HEK293T (cell line): Measurements from ENCODE around the gene PITPNM1.
"Not testable (repeated sequence)": the region's sequence is repeated elsewhere in the genome, so short reads cannot be mapped to it uniquely, and the experiment has no call there.

ENCODE experiments used
- CTCF ChIA-PET: fragments of 350-600 bp; formaldehyde crosslinking; extraction: SDS; loops from one replicate; lab custom pipeline; 2021; ENCODE audit warnings: antibody characterized with exemption, inconsistent platforms; lab: Yijun Ruan, JAX
- POLR2A ChIA-PET: fragments of 350-600 bp; formaldehyde crosslinking; extraction: SDS; loops from one replicate; lab custom pipeline; 2020; ENCODE audit warnings: antibody characterized with exemption, inconsistent platforms; lab: Yijun Ruan, JAX
- DNase-seq: peaks from one replicate; pipeline ENCODE4 v3.0.0; 2012; ENCODE audit warnings: mixed read lengths; ENCODE audit errors: extremely low spot score
- ARNT ChIP-seq: fragments of 450-650 bp; IDR thresholded peaks from 2 replicates; pipeline ENCODE4 v1.6.1; 2017; ENCODE audit warnings: mild to moderate bottlenecking
- BHLHE40 ChIP-seq: fragments of 450-650 bp; IDR thresholded peaks from 2 replicates; pipeline ENCODE4 v1.6.1; 2016; ENCODE audit warnings: mild to moderate bottlenecking, moderate library complexity, borderline replicate concordance
- CTBP1 ChIP-seq: fragments of 450-650 bp; IDR thresholded peaks from 2 replicates; pipeline ENCODE4 v1.6.1; 2016; ENCODE audit warnings: borderline replicate concordance
- ELF4 ChIP-seq: fragments of 450-650 bp; IDR thresholded peaks from 2 replicates; pipeline ENCODE4 v1.6.1; 2017; ENCODE audit warnings: antibody characterized with exemption
- FOXA1 ChIP-seq: fragments of 450-650 bp; IDR thresholded peaks from 2 replicates; pipeline ENCODE4 v1.6.1; 2016; ENCODE audit warnings: mild to moderate bottlenecking
- FOXK2 ChIP-seq: fragments of 450-650 bp; IDR thresholded peaks from 2 replicates; pipeline ENCODE4 v1.6.1; 2016; ENCODE audit warnings: mild to moderate bottlenecking
- FOXM1 ChIP-seq: fragments of 450-650 bp; IDR thresholded peaks from 2 replicates; pipeline ENCODE4 v1.6.1; 2017; ENCODE audit warnings: mild to moderate bottlenecking, borderline replicate concordance
- HDGF ChIP-seq: fragments of 450-650 bp; IDR thresholded peaks from 2 replicates; pipeline ENCODE4 v1.6.1; 2017; ENCODE audit warnings: antibody characterized with exemption, borderline replicate concordance
- L3MBTL2 ChIP-seq: fragments of 450-650 bp; conservative IDR thresholded peaks from 2 replicates; pipeline ENCODE4 v1.6.1; 2016; ENCODE audit warnings: mild to moderate bottlenecking
- LEF1 ChIP-seq: fragments of 450-650 bp; IDR thresholded peaks from 2 replicates; pipeline ENCODE4 v1.6.1; 2017; ENCODE audit warnings: mild to moderate bottlenecking, borderline replicate concordance
- NFRKB ChIP-seq: fragments of 450-650 bp; IDR thresholded peaks from 2 replicates; pipeline ENCODE4 v1.6.1; 2016; ENCODE audit warnings: mild to moderate bottlenecking, moderate library complexity
- SP1 ChIP-seq: fragments of 450-650 bp; IDR thresholded peaks from 2 replicates; pipeline ENCODE4 v1.6.1; 2017
- SUZ12 ChIP-seq: fragments of 450-650 bp; IDR thresholded peaks from 2 replicates; pipeline ENCODE4 v1.6.1; 2016; ENCODE audit warnings: mild to moderate bottlenecking
- TARDBP ChIP-seq: fragments of 450-650 bp; IDR thresholded peaks from 2 replicates; pipeline ENCODE4 v1.6.1; 2016
- ZNF384 ChIP-seq: fragments of 450-650 bp; IDR thresholded peaks from 2 replicates; pipeline ENCODE4 v1.6.1; 2016
- TF ChIP-seq, protein P1 (sequence below): fragments of 450-650 bp; IDR thresholded peaks from 2 replicates; pipeline ENCODE4 v1.6.1; 2016

PITPNM1 gene

DNA sequence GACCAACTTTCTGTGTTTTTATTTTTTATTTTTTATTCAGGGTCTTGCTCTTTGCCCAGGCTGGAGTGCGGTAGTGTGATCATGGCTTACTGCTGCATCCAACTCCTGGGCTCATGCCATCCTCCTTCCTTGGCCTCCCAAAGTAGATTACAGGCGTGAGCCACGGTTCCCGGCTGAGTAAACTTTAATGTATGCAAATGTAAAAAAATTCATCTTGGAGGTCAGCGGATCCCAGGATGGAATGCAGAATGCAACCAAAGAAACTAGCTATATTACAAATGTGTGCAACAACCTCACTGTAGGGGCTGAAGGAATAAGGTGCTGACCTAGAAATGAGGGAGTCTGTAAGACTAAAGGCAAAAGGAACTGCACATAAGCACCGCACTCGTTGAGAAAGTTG lies 9.0 kb upstream of the PITPNM1 start:
- DNase-seq, result no peak
- TF ChIP-seq CTBP1, result no peak
- TF ChIP-seq ARNT, result no peak
- TF ChIP-seq L3MBTL2, result no peak
- TF ChIP-seq FOXA1, result no peak
- CTCF ChIA-PET, result no interaction called here
- POLR2A ChIA-PET, result no interaction called here

DNA sequence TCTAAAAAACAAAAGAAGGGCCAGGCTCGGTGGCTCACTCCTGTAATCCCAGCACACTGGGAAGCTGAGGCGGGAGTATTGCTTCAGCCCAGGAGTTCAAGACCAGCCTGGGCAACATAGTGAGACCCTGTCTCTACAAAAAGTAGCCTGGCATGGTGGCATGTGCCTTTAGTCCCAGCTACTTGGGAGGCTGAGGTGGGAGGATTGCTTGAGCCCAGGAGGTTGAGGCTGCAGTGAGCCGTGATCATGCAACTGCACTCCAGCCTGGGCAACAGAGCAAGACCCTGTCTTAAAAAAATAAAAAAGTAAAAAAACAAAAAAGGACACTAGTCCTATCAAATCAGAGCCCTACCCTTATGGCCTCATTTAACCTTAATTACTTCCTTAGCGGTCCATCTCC lies 6.4 kb upstream of the PITPNM1 start:
- CTCF ChIA-PET, DNase-seq, POLR2A ChIA-PET: not testable (repeated sequence)

DNA sequence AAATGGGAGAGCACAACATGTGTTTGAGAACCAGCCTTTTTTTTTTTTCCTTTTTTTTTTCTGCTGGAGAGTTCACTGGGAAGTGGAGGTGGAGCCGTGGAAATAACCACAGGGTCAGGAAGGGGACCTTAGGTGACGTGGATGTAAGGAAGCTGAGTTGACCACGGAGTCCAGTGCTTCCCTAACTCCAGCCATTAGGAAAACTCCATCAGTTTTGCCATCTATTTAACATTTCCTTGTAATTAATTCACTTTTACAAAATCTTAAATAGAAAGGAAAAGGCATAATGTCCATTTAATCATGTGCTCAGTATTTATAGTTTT lies 4.8 kb upstream of the PITPNM1 start:
- ChIA-PET POLR2A (no interaction called here), CTCF (no interaction called here)
- DNase-seq, result no peak
- TF ChIP-seq SP1 (no peak), HDGF (no peak), FOXK2 (no peak), LEF1 (no peak), NFRKB (no peak), ELF4 (no peak), CTBP1 (no peak), BHLHE40 (no peak), L3MBTL2 (no peak), FOXA1 (no peak), SUZ12 (no peak), TARDBP (no peak), ZNF384 (no peak), FOXM1 (no peak), ARNT (no peak)
- TF ChIP-seq, protein P1, sequence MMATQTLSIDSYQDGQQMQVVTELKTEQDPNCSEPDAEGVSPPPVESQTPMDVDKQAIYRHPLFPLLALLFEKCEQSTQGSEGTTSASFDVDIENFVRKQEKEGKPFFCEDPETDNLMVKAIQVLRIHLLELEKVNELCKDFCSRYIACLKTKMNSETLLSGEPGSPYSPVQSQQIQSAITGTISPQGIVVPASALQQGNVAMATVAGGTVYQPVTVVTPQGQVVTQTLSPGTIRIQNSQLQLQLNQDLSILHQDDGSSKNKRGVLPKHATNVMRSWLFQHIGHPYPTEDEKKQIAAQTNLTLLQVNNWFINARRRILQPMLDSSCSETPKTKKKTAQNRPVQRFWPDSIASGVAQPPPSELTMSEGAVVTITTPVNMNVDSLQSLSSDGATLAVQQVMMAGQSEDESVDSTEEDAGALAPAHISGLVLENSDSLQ, result no peak

DNA sequence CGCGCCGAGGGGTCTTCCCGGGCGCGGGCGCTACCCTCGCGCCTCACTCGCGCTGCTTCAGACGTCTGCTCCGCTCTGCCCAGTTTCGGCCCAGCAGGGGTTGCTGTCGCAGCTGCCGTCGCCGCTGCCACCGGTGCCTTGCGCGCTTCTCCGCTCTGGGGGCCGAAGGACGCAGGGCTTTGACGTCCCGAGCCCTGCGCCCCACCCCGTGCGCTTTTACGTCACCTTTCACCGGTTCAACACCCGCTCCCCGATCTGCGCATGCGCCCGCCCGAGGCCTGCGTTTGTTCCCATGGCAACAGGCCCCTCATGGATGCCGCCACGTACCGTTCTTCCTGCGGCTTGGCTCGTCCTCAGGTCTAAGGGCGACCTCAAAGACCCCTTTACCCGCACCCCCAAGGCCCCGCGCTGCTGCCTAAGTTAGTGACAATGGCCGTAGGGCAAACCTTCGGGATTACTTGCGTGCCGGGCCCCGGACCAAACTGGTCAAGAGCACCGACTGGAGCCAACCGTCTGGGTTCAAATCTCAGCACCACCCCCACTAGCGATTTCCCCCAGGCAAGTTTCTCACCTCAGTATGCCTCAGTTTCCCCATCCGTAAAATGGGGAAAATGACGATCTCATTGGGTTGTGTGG lies 3.4 kb upstream of the PITPNM1 start:
- CTCF ChIA-PET, result no interaction called here
- TF ChIP-seq L3MBTL2, result peak; percentile 9; the same call in 1 of the 2 replicates
- TF ChIP-seq BHLHE40, result no peak
- no peak for TF ChIP-seq LEF1
- peak; percentile 99 for DNase-seq
- POLR2A ChIA-PET, result interaction anchor here (1.0 kb wide), 1 partner anchor 65 kb away, joined by 3 read pairs; the partner anchor contains the start of gene CORO1B

DNA sequence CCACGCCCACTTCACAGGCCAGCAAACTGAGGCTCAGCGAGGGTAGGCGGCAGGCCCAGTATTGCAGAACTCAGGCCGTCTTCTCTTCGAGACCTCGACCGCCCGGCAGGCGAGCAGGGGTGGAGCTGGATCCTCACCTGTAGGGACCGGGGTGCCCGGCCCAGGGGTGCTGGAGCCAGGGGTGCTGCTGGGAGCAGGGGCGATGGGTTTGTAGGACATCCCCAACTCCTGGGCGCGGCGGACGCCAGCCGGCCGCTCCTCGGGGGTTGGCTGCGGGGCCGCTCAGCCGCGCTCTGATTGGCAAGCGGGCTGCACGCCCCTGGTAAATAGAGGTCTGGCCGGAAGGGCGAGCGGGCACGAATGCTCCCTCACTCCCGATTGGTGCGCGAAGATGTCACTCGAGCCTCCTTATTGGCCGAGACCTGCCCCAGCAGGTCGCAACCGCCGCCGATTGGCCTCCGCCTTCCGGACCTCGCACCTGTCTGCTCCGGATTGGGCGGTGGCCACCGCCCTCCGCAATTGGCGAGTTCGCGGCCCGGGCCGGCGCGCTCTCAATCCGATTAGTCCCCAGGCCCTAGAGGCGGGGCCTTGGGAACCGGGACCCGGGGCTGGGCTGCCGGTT lies 2.8 kb upstream of the PITPNM1 start, which contains the start of gene CDK2AP2:
Gene CDK2AP2 (minus strand): TSS at position 299 of the 622 bp plus-strand sequence. CDS start 80 bp downstream, at position 219.
- TF ChIP-seq, protein P1, result peak; percentile 99
- TF ChIP-seq FOXM1 (peak; percentile 31; the same call in 1 of the 2 replicates), BHLHE40 (no peak), HDGF (0 out of 2 replicates have a peak, but pooled peaks have one; percentile 30), SUZ12 (no peak), CTBP1 (peak; percentile 16; the same call in 1 of the 2 replicates), ELF4 (peak; percentile 50; the same call in 1 of the 2 replicates), ZNF384 (no peak)
- CTCF ChIA-PET, result no interaction called here
- DNase-seq, result peak; percentile 98
- POLR2A ChIA-PET, result interaction anchor here (1.0 kb wide), 1 partner anchor 65 kb away, joined by 3 read pairs; the partner anchor contains the start of gene CORO1B

DNA sequence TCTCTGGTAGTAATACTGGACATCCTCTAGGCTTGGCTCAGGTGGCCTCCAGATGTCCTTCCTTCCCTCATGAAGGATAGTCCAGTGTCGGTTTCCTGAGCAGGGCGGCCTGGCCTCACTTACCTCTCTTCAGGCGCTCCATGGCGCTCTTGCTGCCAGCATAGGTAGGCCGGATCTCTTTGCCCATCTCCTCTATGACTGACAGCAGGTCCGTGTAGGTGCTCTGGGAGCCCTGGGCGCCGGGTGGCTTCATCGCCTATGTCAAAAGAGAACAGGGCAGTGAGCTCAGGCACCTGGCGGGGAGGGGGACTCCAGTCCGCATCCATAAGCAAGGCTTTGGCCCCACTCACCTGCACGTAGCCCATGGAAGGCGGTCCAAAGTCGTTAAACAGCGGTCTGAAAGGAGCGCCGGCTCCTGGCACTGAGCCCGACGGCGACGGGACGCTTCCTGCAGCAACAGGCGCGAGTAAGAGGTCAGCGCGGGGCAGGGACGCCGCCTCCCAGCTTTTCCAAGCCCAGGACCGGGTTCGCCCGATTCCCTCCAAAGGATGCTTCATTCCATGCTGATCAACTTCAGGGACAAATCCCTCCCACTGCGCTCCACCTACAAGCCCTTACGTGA lies 2.2 kb upstream of the PITPNM1 start:
- DNase-seq, result no peak
- POLR2A ChIA-PET, result interaction anchor here (1.0 kb wide), 1 partner anchor 64 kb away, joined by 3 read pairs; the partner anchor contains the start of gene CORO1B
- TF ChIP-seq, protein P1, result no peak
- TF ChIP-seq FOXK2, result no peak
- TF ChIP-seq ARNT, result no peak
- no peak for TF ChIP-seq ZNF384
- TF ChIP-seq BHLHE40, result no peak
- no peak for TF ChIP-seq CTBP1
- no peak for TF ChIP-seq SUZ12
- no peak for TF ChIP-seq TARDBP
- TF ChIP-seq SP1, result no peak
- no peak for TF ChIP-seq L3MBTL2
- no peak for TF ChIP-seq ELF4
- no peak for TF ChIP-seq NFRKB
- TF ChIP-seq HDGF, result no peak
- TF ChIP-seq FOXM1, result no peak
- TF ChIP-seq FOXA1, result no peak
- no peak for TF ChIP-seq LEF1
- CTCF ChIA-PET, result no interaction called here
